Right forelimb (tissue), 1 donor: Measurements from ENCODE around the gene CALHM1.
"Not testable (repeated sequence)": the region's sequence is repeated elsewhere in the genome, so short reads cannot be mapped to it uniquely, and the experiment has no call there.

Experiments used
- DNase-seq: peaks from one replicate; pipeline ENCODE4 v3.0.0-alpha.2; 2018

CALHM1 gene

GRCh38 chr10:103423748-103424147, 35.0 kb downstream of the CALHM1 start:
- DNase-seq, result no peak

- no peak for DNase-seq
Observed at GRCh38 chr10:103419101-103419500, 39.6 kb downstream of the CALHM1 start.

- no peak for DNase-seq
Observed at GRCh38 chr10:103417601-103418000, 41.1 kb downstream of the CALHM1 start.

GRCh38 chr10:103417148-103417469, 41.6 kb downstream of the CALHM1 start:
- DNase-seq, result not testable (repeated sequence)

- peak; percentile 64 for DNase-seq
Observed at GRCh38 chr10:103416436-103417147, 42.1 kb downstream of the CALHM1 start.

- DNase-seq, result no peak
Observed at GRCh38 chr10:103415581-103415980, 43.1 kb downstream of the CALHM1 start.

- DNase-seq, result no peak
Observed at GRCh38 chr10:103413564-103413963, 45.1 kb downstream of the CALHM1 start.
